T follicular helper cell (primary cell): Measurements from ENCODE around the gene TCERG1.
A peak's percentile ranks its signal among the peaks of the same experiment; 100 is the strongest.
"Not testable (repeated sequence)": the region's sequence is repeated elsewhere in the genome, so short reads cannot be mapped to it uniquely, and the experiment has no call there.

Source experiments
- DNase-seq: peaks from one replicate; pipeline ENCODE4 v3.0.0-alpha.2; 2020; ENCODE audit warnings: low read depth

Gene TCERG1

DNA sequence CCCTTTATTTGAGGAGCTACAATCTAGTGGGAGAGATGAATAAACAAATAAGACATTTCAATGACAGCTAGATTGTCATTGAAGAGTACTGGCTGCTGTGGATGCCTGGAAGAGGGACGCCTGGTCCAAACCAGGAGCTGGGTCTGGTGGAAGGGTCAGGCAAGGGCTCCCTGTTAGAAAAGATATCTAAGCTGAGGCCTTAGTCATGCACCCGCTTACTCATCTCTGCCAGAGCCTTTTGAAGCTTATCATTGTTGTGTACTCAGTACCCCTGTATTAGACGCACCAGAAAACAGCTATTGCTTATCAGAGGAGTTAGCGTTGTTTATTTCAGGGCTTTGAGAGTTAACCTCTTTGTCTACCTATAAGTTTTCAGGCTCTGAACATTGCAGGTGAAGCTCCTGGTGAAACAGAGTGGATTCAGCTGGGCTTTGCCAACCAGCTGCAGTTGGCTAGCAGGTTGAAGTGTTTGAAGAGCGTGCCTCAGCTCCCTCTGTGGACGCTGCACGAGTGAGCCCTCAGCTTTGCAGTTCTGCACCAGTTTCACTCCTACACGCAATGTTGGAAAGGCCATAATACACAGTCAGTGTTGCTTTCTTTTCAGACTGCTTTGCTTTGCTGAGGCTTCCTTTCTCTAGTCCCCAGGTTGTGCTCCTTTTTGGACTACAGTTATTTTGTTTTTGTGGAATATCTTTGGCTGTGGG, 74.4 kb downstream of the TCERG1 start:
- no peak for DNase-seq

DNA sequence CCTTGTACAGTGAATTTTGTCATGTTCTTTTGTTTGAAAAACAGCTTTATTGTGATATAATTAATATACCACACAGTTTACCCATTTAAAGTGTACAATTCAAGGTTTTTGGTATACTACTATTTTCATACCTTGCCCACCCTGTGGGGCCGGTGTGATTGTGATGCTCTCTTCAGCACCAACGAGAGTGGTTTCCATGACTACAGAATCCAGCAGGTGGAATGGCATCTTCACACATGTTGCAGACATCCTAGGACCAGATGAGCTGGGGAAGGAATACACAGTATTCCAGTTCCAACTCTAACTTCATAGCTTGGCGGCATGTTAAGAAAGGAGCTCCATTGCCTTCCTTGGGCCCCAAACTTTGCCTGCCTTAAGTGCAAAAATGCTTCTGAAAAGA, 76.6 kb downstream of the TCERG1 start:
- DNase-seq = no peak

DNA sequence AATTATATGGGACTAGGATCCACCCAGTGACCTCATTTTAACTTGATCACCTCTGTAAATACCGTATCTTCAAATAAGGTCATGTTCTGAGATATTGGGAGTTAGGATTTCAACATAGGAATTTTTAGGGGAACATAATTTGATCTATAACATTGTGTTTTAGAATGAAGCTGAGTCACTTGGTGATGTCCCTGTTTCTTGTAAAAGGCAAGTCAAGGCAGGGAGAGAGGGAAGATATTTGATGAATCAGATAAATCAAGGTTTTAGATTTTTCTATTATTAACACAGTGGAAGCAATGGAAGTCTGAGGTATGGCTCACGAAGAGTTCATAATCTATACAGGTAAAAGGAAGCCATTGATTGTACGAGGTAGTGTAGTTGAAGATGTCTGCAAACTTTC, 80.7 kb downstream of the TCERG1 start:
- no peak for DNase-seq

DNA sequence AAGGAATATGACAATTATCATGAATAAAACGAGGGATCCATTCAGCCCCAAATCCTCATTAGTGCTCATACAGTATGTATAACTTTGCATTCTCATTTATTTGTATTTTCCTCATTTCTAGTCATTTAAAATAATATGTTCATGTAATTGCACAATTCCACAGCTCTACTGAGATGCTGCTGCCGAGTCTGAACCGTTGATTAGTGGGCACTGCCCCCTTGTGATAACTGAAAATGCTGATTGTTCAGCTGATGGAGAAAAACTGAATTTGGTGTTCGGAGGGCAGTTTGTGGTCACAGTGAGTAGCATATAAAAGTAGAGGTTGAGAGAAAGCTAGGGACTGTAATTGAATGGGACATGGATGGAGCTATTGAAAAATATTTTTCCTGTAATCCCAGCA, 81.1 kb downstream of the TCERG1 start:
- no peak for DNase-seq

DNA sequence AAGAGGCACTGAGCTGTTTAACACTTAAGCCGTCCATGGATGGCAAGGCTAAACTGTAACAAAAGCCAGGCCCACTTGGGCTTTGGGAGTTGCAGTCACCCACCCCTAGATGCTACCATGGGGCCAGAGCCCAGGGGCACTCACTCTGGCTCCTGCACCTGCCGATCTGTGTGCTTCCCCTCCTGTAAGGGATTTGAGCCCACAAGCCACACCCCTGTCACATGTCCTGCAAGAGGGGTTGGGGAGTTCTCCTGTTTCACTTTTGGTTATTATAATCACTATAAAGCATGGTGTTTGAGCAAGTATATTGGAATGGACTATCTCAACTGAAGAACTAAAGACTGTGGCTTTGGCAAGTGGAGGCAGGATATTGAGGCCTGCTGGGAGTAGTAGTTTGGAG, 82.9 kb downstream of the TCERG1 start:
- DNase-seq = no peak

DNA sequence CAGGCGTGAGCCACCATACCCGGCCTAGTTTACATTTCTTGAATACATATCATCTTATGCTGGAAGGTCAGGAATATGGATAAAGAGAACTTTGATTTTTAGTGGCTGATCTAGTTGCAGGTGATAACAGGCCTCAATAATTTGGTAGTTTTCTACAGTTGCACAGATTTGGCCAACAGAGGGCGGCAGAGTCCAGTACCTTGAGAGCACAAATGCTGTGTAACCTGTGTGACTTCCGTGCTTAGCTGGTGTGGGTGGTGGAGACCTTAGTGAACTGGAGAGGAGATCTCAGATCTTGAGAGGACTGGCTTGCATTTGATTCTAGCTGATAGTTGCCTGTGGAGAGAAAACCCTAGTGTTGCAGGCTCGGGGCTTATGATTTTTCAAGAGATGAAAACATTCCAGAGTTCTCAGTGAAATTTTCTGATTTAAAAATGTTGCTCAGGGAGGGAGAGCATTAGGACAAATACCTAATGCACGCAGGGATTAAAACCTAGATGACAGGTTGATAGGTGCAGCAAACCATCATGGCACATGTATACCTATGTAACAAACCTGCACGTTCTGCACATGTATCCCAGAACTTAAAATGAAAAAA, 86.2 kb downstream of the TCERG1 start:
- DNase-seq = peak; percentile 50

DNA sequence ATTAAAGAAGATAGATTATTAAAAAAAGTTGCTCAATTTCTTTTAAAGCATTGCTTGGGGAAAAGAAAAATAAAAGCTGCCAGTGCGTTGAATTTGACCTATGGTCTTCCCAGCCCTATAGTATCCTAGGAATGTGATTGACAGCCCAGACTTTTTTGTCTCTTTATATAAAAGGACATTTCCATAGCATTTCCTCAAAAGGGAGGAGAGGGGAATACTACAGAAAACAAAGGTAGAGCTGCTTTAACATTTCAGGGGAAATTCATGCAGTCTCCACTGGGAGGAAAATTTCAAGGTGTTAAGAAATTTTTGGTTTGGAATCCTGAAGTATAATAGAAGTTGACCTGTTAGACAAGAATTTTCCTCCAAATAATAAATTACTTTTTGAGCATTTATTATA, 86.7 kb downstream of the TCERG1 start:
- DNase-seq = no peak

DNA sequence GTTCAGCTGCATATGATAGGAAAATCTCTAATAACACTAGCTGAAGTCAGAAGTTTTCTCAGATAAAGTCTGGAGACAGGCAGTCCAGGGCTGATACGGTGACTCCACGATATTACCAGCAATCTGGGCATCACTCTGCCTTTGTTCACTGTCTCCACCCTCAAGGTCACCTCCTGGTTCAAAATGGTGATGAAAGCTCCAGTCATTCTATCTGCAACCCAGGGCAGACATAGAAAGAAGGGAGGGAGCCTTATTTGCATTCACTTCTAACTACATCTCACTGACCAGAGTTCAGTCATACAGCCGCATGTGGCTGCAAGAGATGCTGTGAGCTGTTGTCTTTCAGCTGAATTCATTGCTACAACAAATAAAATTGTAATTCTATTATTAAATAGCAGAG, 91.3 kb downstream of the TCERG1 start:
- no peak for DNase-seq

DNA sequence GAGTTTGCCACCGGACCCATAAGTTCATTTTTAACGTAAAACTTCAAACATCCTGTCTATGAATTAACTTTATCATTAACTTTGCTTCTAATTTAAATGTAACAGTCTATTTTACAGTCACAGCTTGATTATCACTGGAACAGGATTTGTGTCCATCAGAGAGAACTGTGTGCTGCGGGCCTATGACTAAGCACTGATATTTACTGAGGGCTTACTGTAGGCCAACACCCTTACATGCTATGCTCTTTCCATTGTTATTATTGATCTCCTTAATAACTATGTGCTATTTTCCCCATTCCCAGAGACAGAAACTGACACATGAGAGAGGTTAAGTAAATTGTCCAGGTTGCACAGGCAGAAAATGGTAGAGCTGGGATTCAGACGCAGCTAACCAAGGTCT, 92.8 kb downstream of the TCERG1 start:
- DNase-seq = no peak

DNA sequence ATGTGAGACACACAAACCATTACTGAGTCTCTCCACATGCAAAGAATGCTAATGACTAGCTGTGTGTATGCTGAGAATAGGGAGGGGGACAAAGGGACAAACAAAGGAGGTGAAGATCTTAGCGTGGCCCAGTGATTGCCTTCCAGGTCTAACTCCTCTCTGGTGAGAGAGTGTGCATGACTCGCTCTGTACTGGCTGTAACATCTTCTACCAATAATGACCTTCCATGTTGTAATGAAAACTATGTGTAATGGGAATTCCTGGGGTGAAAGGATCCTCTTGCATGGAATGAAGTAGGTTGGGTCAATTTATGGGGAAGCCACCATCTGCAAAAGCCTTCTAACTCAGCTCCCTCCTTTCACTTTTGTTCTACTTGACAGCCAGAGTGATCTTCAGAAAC, 93.3 kb downstream of the TCERG1 start:
- DNase-seq = no peak

DNA sequence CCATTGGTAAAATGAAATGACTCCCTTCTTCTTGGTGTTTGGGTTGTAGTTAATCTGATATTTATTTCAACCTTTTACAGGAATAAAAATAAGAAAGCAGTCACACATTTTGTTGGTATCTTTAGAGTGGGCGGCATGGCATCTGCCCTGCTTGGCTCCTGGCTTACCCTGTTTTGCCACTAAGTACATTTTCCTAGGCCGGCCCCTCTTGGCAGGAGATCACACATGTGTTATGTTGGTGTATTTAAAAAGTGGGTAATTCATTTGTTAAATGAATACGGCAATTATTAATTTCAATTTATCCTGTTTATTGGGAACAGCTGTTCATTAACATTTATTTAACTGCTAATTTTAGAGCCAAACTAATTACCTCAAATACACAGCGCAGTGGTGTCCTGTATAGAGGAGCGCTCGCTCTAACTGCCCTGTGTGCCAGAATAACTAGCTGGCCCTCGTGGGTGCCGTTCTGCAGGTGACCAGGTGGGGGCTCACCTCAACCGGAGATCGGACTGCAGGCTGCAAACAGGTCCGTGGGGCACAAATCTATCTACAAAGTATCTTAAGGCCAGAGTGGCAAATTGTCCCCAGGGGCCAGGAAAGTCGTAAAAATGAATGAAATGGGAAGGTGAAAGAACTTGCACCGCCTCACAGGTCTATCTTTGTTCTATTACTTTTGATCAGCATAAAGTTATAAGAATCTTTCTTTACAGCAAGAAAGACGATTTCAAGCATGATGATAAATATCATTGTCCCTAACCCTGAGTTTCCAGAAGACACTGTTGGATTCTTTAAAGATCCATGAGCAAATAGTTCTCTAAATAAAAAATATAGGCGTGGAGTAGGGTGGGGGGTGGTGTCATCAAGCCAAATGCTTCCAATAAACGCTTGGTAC, 95.1 kb downstream of the TCERG1 start:
- DNase-seq = peak; percentile 37

DNA sequence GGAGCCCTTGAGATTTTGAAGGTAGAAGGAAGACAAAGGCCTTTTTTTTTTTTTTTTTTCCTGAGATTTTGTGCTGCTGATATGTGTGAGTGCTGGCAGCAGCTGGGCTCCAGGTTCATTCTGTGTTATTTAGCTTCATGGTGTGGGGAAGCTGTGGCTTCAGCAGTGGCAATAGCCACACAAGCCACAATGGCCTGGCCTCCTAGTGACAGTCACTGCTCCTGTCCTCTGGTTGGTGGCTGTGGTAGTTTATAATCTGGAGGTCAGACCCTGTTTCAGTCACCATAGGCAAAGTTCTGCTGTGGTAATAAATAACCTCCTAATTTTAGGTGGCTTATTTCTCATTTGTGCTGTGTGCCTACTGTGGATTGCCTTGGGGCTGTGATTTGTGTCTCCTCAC, 97.1 kb downstream of the TCERG1 start:
- DNase-seq = no peak

DNA sequence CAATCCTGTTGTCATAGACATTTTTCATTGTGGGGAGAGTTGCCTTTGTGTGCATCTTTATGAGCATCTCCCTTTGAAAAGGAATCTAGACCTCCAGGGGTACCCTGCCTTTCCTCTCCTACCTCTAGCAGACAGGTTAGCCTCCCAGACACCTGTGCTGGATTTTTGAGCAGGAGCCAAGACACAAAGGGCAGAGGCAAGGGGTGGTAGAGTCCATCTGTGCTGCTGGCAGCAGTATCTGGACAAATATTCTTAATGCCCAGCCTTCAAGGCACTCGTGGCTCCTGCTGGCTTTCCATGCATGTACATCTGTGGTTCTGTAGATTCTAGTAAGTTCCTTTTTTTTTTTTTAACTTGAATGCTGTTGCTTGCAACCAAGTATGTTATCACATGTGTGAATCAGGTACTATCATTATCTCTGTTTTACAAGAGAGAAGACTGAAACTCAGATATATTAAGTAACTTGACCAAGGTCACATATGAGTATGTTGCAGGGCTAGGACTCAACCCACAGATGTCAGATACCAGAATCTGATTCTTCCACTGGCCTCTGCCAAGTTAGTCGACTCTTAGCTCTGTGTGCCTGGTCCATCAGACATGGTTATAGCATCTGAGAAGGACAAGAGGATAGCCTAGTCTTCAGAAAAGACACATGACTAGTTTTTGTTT, 101.8 kb downstream of the TCERG1 start:
- DNase-seq = no peak

DNA sequence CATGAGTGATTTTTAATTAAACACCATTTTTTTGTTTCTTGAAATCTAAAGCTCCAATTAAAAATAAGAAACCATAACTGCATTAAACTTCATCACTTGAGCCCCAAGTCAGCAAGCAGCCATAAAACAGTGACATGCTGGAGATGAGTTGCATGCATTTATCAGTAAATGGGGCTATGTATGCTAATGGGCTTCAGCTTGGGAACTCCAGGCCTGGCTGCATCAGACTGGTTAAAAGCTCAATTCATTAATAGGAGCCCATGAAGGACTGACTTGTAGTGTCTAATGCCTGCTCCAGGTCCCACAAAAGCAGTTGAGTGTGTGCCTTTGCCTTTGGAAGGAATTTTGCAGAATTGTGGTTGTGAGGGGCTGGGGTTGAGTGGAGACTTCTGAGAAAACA, 102.5 kb downstream of the TCERG1 start:
- no peak for DNase-seq

DNA sequence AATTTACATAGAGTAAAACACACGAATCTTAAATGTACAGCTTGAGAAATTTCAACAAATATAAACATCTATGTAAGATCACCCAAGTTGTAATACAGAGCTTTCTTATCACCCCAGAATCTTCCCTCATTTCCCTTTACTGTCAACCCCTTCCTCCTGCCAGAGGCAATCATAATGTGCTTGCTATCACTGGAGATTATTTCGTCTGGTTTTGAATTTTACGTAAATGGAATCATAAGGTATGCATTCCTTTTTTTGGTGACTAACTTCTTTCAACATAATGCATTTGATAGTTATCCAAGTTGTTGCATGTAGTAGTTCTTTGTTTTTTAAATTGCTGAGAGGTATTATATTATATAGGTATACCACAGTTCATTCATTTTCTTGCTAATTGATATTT, 106.3 kb downstream of the TCERG1 start:
- DNase-seq = no peak

DNA sequence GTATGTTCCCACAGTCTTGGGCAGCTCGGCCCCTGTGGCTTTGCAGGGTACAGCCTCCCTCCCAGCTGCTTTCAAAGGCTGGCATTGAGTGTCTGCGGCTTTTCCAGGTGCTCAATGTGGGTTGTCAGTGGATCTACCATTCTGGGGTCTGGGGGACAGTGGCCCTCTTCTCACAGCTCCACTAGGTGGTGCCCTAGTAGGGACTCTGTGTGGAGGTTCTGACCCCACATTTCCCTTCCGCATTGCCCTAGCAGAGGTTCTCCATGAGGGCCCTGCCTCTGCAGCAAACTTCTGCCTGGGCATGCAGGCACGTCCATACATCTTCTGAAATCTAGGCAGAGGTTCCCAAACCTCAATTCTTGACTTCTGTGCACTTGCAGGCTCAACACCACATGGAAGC, 109.8 kb downstream of the TCERG1 start:
- DNase-seq = not testable (repeated sequence)

DNA sequence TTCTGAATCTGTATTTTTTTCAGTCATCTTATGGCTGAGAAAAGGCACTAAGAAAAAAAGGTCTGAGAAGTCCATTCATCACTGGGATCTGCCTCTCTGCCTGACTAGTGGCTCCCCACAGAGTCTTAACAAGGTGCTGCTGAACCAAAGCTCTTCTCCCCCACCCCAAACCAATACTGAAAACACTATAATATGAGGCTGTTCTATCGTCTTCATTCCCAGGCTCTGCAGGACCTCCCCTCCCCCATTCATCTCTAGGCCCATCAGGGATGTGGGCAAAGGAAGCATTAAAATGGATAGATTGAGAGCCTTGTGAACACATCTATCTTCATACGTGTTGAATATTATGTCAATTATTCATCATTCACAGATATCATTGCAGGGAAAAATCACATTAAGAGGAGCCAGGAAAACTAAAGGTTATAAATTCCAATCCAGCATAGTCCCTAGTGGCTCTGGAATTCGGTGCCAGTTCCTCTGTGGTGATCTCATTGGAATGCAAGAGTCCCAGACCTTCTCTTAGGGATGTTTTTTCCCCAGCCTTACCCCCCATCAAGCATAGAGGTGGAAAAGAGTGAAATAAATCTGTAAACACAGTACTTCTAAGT, 113.2 kb downstream of the TCERG1 start:
- DNase-seq = no peak
